PC-3 (cell line): ENCODE results near the gene PSMB2.

Experiments
- EZH2 ChIP-seq: fragments of 300-600 bp; sonication (generic); IDR thresholded peaks from one replicate; pipeline ENCODE4 v1.6.1; 2017; ENCODE audit warnings: antibody characterized with exemption, mild to moderate bottlenecking, low read length; ENCODE audit not compliant: unreplicated experiment
- TF ChIP-seq, protein P1 (sequence below): fragments of 300-600 bp; sonication (generic); conservative IDR thresholded peaks from 2 replicates; pipeline ENCODE4 v1.5.1; 2017; ENCODE audit warnings: antibody characterized with exemption, low read depth, mild to moderate bottlenecking, low read length

DNA sequence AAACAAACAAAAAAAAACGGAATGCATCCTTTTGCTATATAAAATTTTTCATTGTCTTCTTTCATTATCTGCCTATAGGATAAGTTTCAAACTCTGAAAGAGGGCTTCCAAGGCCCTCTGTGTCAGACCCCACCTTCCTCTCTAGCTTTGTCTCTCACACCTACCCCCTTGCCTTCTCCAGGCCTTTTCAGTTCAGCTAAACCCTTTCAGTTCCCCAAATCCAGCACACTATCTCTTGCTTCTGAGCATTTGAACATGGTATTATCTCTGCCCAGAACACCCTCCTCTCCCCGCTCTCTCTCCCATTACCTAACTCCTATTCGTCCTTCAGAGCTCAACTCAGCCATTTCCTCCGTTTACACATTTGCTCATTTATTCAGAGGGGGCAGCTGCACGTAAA is 41.7 kb upstream of the PSMB2 start:
- TF ChIP-seq, protein P1, sequence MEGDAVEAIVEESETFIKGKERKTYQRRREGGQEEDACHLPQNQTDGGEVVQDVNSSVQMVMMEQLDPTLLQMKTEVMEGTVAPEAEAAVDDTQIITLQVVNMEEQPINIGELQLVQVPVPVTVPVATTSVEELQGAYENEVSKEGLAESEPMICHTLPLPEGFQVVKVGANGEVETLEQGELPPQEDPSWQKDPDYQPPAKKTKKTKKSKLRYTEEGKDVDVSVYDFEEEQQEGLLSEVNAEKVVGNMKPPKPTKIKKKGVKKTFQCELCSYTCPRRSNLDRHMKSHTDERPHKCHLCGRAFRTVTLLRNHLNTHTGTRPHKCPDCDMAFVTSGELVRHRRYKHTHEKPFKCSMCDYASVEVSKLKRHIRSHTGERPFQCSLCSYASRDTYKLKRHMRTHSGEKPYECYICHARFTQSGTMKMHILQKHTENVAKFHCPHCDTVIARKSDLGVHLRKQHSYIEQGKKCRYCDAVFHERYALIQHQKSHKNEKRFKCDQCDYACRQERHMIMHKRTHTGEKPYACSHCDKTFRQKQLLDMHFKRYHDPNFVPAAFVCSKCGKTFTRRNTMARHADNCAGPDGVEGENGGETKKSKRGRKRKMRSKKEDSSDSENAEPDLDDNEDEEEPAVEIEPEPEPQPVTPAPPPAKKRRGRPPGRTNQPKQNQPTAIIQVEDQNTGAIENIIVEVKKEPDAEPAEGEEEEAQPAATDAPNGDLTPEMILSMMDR = no peak
- TF ChIP-seq EZH2 = no peak
